ENCODE results near the gene SF3A2. TPM values are rescaled to one million over a fixed set of nuclear protein-coding genes. Genes with fewer than 3 reads are reported as not detected.

The SF3A2 gene, protein sequence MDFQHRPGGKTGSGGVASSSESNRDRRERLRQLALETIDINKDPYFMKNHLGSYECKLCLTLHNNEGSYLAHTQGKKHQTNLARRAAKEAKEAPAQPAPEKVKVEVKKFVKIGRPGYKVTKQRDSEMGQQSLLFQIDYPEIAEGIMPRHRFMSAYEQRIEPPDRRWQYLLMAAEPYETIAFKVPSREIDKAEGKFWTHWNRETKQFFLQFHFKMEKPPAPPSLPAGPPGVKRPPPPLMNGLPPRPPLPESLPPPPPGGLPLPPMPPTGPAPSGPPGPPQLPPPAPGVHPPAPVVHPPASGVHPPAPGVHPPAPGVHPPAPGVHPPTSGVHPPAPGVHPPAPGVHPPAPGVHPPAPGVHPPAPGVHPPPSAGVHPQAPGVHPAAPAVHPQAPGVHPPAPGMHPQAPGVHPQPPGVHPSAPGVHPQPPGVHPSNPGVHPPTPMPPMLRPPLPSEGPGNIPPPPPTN
- 117 TPM for polyA plus RNA-seq (2013, experiment 1 of 2)
- polyA plus RNA-seq (2013, experiment 2 of 2), result 115 TPM

DNA sequence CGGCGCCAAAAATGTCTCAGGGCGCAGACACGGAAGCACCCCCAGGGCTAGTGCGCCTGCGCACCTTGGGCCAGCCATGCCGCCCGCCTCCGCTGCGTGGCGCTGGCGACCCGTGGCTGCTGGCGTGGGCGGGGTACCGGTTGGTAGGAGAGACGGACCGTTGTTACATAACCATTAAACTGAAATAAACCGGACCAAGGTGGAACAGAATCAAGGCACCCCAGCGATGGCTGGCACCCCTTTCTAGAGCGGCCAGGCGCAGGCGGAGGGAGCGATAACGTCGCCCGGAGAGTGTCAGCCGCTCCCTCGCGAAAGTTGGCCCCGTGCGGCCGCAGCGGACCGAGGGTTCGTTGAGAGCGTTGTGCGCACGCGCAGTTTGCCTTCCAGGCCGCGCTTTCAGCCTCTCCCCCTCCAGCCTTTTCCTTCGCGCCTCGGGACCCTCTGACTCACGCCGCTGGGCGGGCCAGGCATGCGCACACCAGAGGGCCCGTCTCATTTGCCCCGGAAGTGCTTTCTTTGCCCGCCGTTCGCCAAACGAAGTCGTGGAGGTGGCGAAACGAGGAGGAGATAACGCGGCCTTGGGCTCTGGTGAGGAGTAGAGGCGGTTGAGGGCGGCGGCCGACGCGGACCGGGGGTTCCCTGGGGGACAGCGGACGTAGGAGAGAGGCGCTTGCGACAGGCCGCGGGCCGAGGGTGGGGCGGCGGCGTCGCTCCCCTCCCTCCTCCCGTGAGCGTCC, at the start of gene SF3A2, which contains the start of gene PLEKHJ1:
Gene SF3A2, plus strand, starts transcription at position 511 of the 737 bp plus-strand sequence. CDS start 6,595 bp downstream, outside the sequence.
Gene PLEKHJ1, minus strand, starts transcription at position 16 of the 737 bp plus-strand sequence. CDS start 81 bp downstream, outside the sequence.
- Histone ChIP-seq H2AFZ (ENCODE audit: low read length) (peak within 1 kb of the TSS; percentile 95), H2AK5ac (ENCODE audit: low read depth, low read length) (peak within 1 kb of the TSS; percentile 94), H3K79me1 (ENCODE audit: low read depth, low read length) (peaks cover 32% of the 10 kb centered on the region), H3K18ac (ENCODE audit: low read length) (peak within 1 kb of the TSS; percentile 100), H3K27me3 (ENCODE audit: control insufficient read depth in 3 of 3, insufficient read depth in 3 of 3, low read depth in 1 of 3, low read length in 3 of 3) (no peaks in the 10 kb centered on the region), H3K27ac (replicated peaks; ENCODE audit: low read length) (peak within 1 kb of the TSS; percentile 97), H3K4me2 (ENCODE audit: insufficient read depth, low read length, poor library complexity, severe bottlenecking) (peak within 1 kb of the TSS; percentile 92), H2BK5ac (ENCODE audit: low read length) (peak within 1 kb of the TSS; percentile 91), H3K4me3 (ENCODE audit: low read length in 2 of 2) (peak within 1 kb of the TSS; percentile 60 to 95), H4K8ac (ENCODE audit: low read depth, low read length) (peak within 1 kb of the TSS; percentile 57), H3K36me3 (replicated peaks in 1 of 2; ENCODE audit: control insufficient read depth in 2 of 2, insufficient read depth in 2 of 2, low read length in 2 of 2) (peaks cover 17 to 61% of the 10 kb centered on the region in 2 donors), H2BK15ac (ENCODE audit: low read length) (peak within 1 kb of the TSS; percentile 93), H3K4me1 (ENCODE audit: control insufficient read depth in 2 of 2, insufficient read depth in 1 of 2, low read depth in 1 of 2, low read length in 2 of 2) (peaks cover 23 to 30% of the 10 kb centered on the region in 2 donors), H3K9me3 (replicated peaks in 1 of 2; ENCODE audit: control insufficient read depth in 2 of 2, insufficient read depth in 1 of 2, low read depth in 1 of 2, low read length in 2 of 2) (no peaks in the 10 kb centered on the region), H4K91ac (ENCODE audit: low read depth, low read length, poor library complexity) (no peak within 1 kb of the TSS), H2BK12ac (ENCODE audit: low read length) (peak within 1 kb of the TSS; percentile 52), H2BK120ac (ENCODE audit: low read depth, low read length) (no peak within 1 kb of the TSS), H3K4ac (ENCODE audit: low read length) (peak within 1 kb of the TSS; percentile 96), H3K14ac (ENCODE audit: low read length) (peak within 1 kb of the TSS; percentile 87), H3K23ac (ENCODE audit: low read depth, low read length, poor library complexity) (peak within 1 kb of the TSS; percentile 99), H3K9ac (ENCODE audit: low read depth, low read length, poor library complexity) (peak within 1 kb of the TSS; percentile 97)
- peak; percentile 98 for DNase-seq (ENCODE audit: low spot score)
- WGBS, 2 donors (ENCODE audit: extremely low coverage in 2 of 2, insufficient read length in 2 of 2, insufficient replicate concordance in 1 of 2), result no CpG with 5 or more reads among the region's 80 CpGs

DNA sequence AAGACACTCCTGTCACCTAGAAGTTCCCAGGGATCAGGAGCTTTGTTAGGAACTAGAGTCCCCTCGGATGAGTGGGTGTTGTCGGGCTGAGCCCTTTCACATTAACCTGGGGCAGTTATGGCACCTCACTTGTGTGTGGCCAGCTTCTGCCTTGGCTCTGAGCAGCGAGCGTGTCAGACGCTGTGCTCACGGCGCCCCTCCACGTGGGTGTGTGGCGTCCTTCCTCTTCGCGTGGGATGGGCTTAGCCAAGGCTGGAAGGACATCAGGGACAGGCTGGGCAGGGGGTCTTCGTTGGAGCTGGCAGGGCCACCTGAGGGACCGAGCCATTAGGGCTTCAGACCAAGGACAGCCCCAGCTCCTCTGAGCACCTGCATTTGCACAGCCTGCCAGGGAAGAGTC, 49.5 kb upstream of the SF3A2 start:
- no peak for DNase-seq (ENCODE audit: low spot score)
- Histone ChIP-seq H3K4ac (ENCODE audit: low read length) (no peak overlapping the region), H3K27me3 (ENCODE audit: control insufficient read depth in 3 of 3, insufficient read depth in 3 of 3, low read depth in 1 of 3, low read length in 3 of 3) (no peaks in the 10 kb centered on the region), H2BK12ac (ENCODE audit: low read length) (peak overlapping the region; percentile 63), H3K14ac (ENCODE audit: low read length) (peak overlapping the region; percentile 4), H3K9ac (ENCODE audit: low read depth, low read length, poor library complexity) (no peak overlapping the region), H3K79me1 (ENCODE audit: low read depth, low read length) (peaks cover 31% of the 10 kb centered on the region), H3K36me3 (replicated peaks in 1 of 2; ENCODE audit: control insufficient read depth in 2 of 2, insufficient read depth in 2 of 2, low read length in 2 of 2) (peaks cover 36 to 94% of the 10 kb centered on the region in 2 donors), H4K91ac (ENCODE audit: low read depth, low read length, poor library complexity) (no peak overlapping the region), H3K27ac (replicated peaks; ENCODE audit: low read length) (no peak overlapping the region), H2AK5ac (ENCODE audit: low read depth, low read length) (no peak overlapping the region), H3K4me3 (ENCODE audit: low read length in 2 of 2) (no peak overlapping the region), H3K18ac (ENCODE audit: low read length) (peak overlapping the region; percentile 7), H3K9me3 (replicated peaks in 1 of 2; ENCODE audit: control insufficient read depth in 2 of 2, insufficient read depth in 1 of 2, low read depth in 1 of 2, low read length in 2 of 2) (peaks cover 0 to 5% of the 10 kb centered on the region in 2 donors), H2BK15ac (ENCODE audit: low read length) (no peak overlapping the region), H2BK120ac (ENCODE audit: low read depth, low read length) (no peak overlapping the region), H3K4me2 (ENCODE audit: insufficient read depth, low read length, poor library complexity, severe bottlenecking) (no peak overlapping the region), H2AFZ (ENCODE audit: low read length) (no peak overlapping the region), H3K4me1 (ENCODE audit: control insufficient read depth in 2 of 2, insufficient read depth in 1 of 2, low read depth in 1 of 2, low read length in 2 of 2) (peaks cover 0 to 12% of the 10 kb centered on the region in 2 donors), H2BK5ac (ENCODE audit: low read length) (no peak overlapping the region), H4K8ac (ENCODE audit: low read depth, low read length) (no peak overlapping the region), H3K23ac (ENCODE audit: low read depth, low read length, poor library complexity) (peak overlapping the region; percentile 92)
- no CpG with 5 or more reads among the region's 13 CpGs for WGBS, 2 donors (ENCODE audit: extremely low coverage in 2 of 2, insufficient read length in 2 of 2, insufficient replicate concordance in 1 of 2)

DNA sequence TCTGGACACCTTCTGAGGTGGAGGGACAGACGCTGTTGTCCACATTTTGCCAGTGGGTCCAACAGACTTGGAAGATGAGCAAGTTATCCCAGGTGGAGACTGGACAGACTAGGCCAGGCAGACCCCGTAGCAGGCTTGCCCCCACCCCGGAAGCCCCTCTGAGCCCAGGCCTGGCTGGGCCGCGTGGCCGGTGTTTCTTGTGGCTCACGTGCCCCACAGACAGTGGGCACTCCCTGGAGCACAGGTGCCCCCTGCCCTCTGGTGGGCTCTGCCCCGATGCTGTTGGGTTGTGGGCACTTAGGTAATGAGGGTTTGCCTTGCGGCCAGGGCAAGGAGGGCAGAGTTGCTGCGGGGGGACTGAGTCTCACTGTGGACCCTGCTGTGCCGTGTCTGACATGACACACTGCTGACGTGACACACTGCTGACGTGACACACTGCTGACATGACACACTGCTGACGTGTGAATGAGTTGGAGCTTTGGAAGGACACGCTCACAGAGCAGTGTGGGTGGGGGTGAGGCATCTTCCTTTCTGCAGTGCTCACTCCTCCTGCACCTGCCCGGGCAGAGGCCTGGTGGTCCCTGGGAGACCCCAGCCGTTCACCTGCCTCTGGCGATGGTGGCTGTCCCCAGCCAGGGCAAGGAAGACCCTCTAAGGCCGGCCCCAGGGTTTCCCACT, 47.8 kb upstream of the SF3A2 start:
- Histone ChIP-seq H3K4ac (ENCODE audit: low read length) (no peak overlapping the region), H3K27ac (replicated peaks; ENCODE audit: low read length) (no peak overlapping the region), H3K79me1 (ENCODE audit: low read depth, low read length) (peaks cover 23% of the 10 kb centered on the region), H3K36me3 (replicated peaks in 1 of 2; ENCODE audit: control insufficient read depth in 2 of 2, insufficient read depth in 2 of 2, low read length in 2 of 2) (peaks cover 46 to 95% of the 10 kb centered on the region in 2 donors), H2BK120ac (ENCODE audit: low read depth, low read length) (no peak overlapping the region), H3K9ac (ENCODE audit: low read depth, low read length, poor library complexity) (peak overlapping the region; percentile 17), H3K27me3 (ENCODE audit: control insufficient read depth in 3 of 3, insufficient read depth in 3 of 3, low read depth in 1 of 3, low read length in 3 of 3) (no peaks in the 10 kb centered on the region), H3K9me3 (replicated peaks in 1 of 2; ENCODE audit: control insufficient read depth in 2 of 2, insufficient read depth in 1 of 2, low read depth in 1 of 2, low read length in 2 of 2) (peaks cover 0 to 5% of the 10 kb centered on the region in 2 donors), H2AK5ac (ENCODE audit: low read depth, low read length) (no peak overlapping the region), H3K4me3 (ENCODE audit: low read length in 2 of 2) (peak overlapping the region in 1 of 2 donors; percentile 32), H2BK15ac (ENCODE audit: low read length) (no peak overlapping the region), H3K23ac (ENCODE audit: low read depth, low read length, poor library complexity) (no peak overlapping the region), H2AFZ (ENCODE audit: low read length) (no peak overlapping the region), H3K14ac (ENCODE audit: low read length) (no peak overlapping the region), H2BK5ac (ENCODE audit: low read length) (no peak overlapping the region), H3K18ac (ENCODE audit: low read length) (peak overlapping the region; percentile 27), H4K91ac (ENCODE audit: low read depth, low read length, poor library complexity) (no peak overlapping the region), H3K4me1 (ENCODE audit: control insufficient read depth in 2 of 2, insufficient read depth in 1 of 2, low read depth in 1 of 2, low read length in 2 of 2) (peaks cover 0 to 12% of the 10 kb centered on the region in 2 donors), H4K8ac (ENCODE audit: low read depth, low read length) (peak overlapping the region; percentile 48), H3K4me2 (ENCODE audit: insufficient read depth, low read length, poor library complexity, severe bottlenecking) (no peak overlapping the region), H2BK12ac (ENCODE audit: low read length) (no peak overlapping the region)
- DNase-seq (ENCODE audit: low spot score), result no peak
- WGBS, 2 donors (ENCODE audit: extremely low coverage in 2 of 2, insufficient read length in 2 of 2, insufficient replicate concordance in 1 of 2), result no CpG with 5 or more reads among the region's 19 CpGs
